Panc1 (cell line): ENCODE results near the gene UBAC1.

Experiments
- CTCF ChIP-seq: fragments of 450-650 bp; IDR thresholded peaks from 2 replicates; pipeline ENCODE4 v1.5.1; 2017; ENCODE audit warnings: mild to moderate bottlenecking
- POLR2AphosphoS5 ChIP-seq: IDR thresholded peaks from 2 replicates; pipeline ENCODE4 v1.6.1; 2012; ENCODE audit warnings: mild to moderate bottlenecking, low read depth, low read length, moderate library complexity
- TCF7L2 ChIP-seq: IDR thresholded peaks from 2 replicates; pipeline ENCODE4 v1.6.1; 2011; ENCODE audit warnings: mild to moderate bottlenecking, low read depth, low read length, inconsistent platforms

- TF ChIP-seq CTCF (no peak), POLR2AphosphoS5 (no peak), TCF7L2 (no peak)
These were observed 28.7 kb upstream of the UBAC1 start for GRCh38 chr9:135989722-135990467.
